Right atrium auricular region (tissue), 2 donors: Measurements from ENCODE around the gene OR8S1. TPM values are rescaled to one million over a fixed set of nuclear protein-coding genes. Genes with fewer than 3 reads are reported as not detected.
"Not testable (repeated sequence)": the region's sequence is repeated elsewhere in the genome, so short reads cannot be mapped to it uniquely, and the experiment has no call there.

Experiments
- DNase-seq: peaks from one replicate; pipeline ENCODE4 v3.0.0-alpha.2; 2019; ENCODE audit warnings: low spot score
- H3K27ac ChIP-seq, 2 donors: fragments of 200-600 bp; sonication (generic); 1 replicate in 1 of 2; 2 replicates in 1 of 2; pipeline ENCODE4 v1.5.1; 2016 to 2019
- H3K27me3 ChIP-seq, 2 donors: fragments of 200-600 bp; sonication (generic); one replicate each; pipeline versions ENCODE4 v1.5.1 to v1.6.0; 2017 to 2019
- H3K36me3 ChIP-seq: fragments of 200-600 bp; sonication (generic); one replicate; pipeline ENCODE4 v1.5.1; 2016
- H3K4me1 ChIP-seq, 2 donors: fragments of 200-600 bp; sonication (generic); one replicate each; pipeline versions ENCODE4 v1.5.1 to v1.6.0; 2017 to 2019
- H3K4me3 ChIP-seq, 2 donors: fragments of 200-600 bp; sonication (generic); 1 replicate in 1 of 2; 2 replicates in 1 of 2; pipeline ENCODE4 v1.5.1; 2017 to 2019; ENCODE audit warnings: mild to moderate bottlenecking in 1 of 2, moderate library complexity in 1 of 2
- H3K9me3 ChIP-seq, 2 donors: fragments of 200-600 bp; sonication (generic); one replicate each; pipeline ENCODE4 v1.5.1; 2019
- CTCF ChIP-seq, 2 donors: fragments of 200-600 bp; sonication (generic); IDR thresholded peaks; one replicate each; pipeline ENCODE4 v1.5.1; 2019; ENCODE audit warnings: antibody characterized with exemption in 2 of 2
- total RNA-seq, 2 donors: library from RNA; depleted of rRNA; stranded (reverse); fragments of >200 nt; gene quantifications; one replicate each; pipeline ENCODE4 v1.1.0, GENCODE V29; 2016

Gene OR8S1
- total RNA-seq = not detected

GRCh38 chr12:48525332-48525731 is at the start of gene OR8S1:
TSS of gene OR8S1 (plus strand) at chr12:48525632. CDS start at chr12:48525632, 0 bp downstream.
- no peak within 1 kb of the TSS for H3K27ac ChIP-seq
- no peak for TF ChIP-seq CTCF (IDR thresholded peaks at IDR 0.05)
- no peaks in the 10 kb centered on the region for H3K9me3 ChIP-seq
- DNase-seq = no peak
- no peaks in the 10 kb centered on the region for H3K27me3 ChIP-seq
- no peaks in the 10 kb centered on the region for H3K4me1 ChIP-seq
- no peak within 1 kb of the TSS for H3K4me3 ChIP-seq
- no peaks in the 10 kb centered on the region for H3K36me3 ChIP-seq

GRCh38 chr12:48482198-48482597 is 43.2 kb upstream of the OR8S1 start, which contains the start of gene C12orf54:
TSS of gene C12orf54 (plus strand) at chr12:48482498. CDS start at chr12:48483297, 799 bp downstream.
- no peak for TF ChIP-seq CTCF (IDR thresholded peaks at IDR 0.05)
- H3K27me3 ChIP-seq = no peaks in the 10 kb centered on the region
- no peaks in the 10 kb centered on the region for H3K9me3 ChIP-seq

GRCh38 chr12:48482930-48483329 is 42.5 kb upstream of the OR8S1 start:
- no peak overlapping the region for H3K4me3 ChIP-seq
- no peak for TF ChIP-seq CTCF (IDR thresholded peaks at IDR 0.05)
- H3K27ac ChIP-seq = no peak overlapping the region
- H3K4me1 ChIP-seq = no peaks in the 10 kb centered on the region
- H3K27me3 ChIP-seq = no peaks in the 10 kb centered on the region
- no peaks in the 10 kb centered on the region for H3K9me3 ChIP-seq
- DNase-seq = no peak
- H3K36me3 ChIP-seq = no peaks in the 10 kb centered on the region

More at GRCh38 chr12:48482198-48482597, 43.2 kb upstream of the OR8S1 start, which contains the start of gene C12orf54:
- H3K4me1 ChIP-seq = no peaks in the 10 kb centered on the region
- DNase-seq = no peak
- H3K27ac ChIP-seq = no peak within 1 kb of the TSS
- no peak within 1 kb of the TSS for H3K4me3 ChIP-seq
- no peaks in the 10 kb centered on the region for H3K36me3 ChIP-seq

GRCh38 chr12:48486261-48486660 is 39.2 kb upstream of the OR8S1 start:
- TF ChIP-seq CTCF (IDR thresholded peaks at IDR 0.05) = no peak
- Histone ChIP-seq H3K9me3 (no peaks in the 10 kb centered on the region), H3K4me3 (no peak overlapping the region), H3K4me1 (no peaks in the 10 kb centered on the region), H3K27ac (no peak overlapping the region), H3K36me3 (no peaks in the 10 kb centered on the region), H3K27me3 (no peaks in the 10 kb centered on the region)
- DNase-seq = no peak

GRCh38 chr12:48486679-48487078 is 38.8 kb upstream of the OR8S1 start:
- Histone ChIP-seq H3K27me3 (no peaks in the 10 kb centered on the region), H3K36me3 (no peaks in the 10 kb centered on the region), H3K9me3 (no peaks in the 10 kb centered on the region), H3K4me1 (no peaks in the 10 kb centered on the region), H3K4me3 (no peak overlapping the region), H3K27ac (no peak overlapping the region)
- DNase-seq = no peak
- TF ChIP-seq CTCF (IDR thresholded peaks at IDR 0.05) = no peak

GRCh38 chr12:48489012-48489411 is 36.4 kb upstream of the OR8S1 start:
- DNase-seq = no peak
- no peaks in the 10 kb centered on the region for H3K27me3 ChIP-seq
- no peaks in the 10 kb centered on the region for H3K9me3 ChIP-seq
- H3K4me3 ChIP-seq = no peak overlapping the region
- no peak overlapping the region for H3K27ac ChIP-seq
- TF ChIP-seq CTCF (IDR thresholded peaks at IDR 0.05) = no peak
- no peaks in the 10 kb centered on the region for H3K36me3 ChIP-seq
- no peaks in the 10 kb centered on the region for H3K4me1 ChIP-seq

GRCh38 chr12:48489456-48489855 is 36.0 kb upstream of the OR8S1 start:
- H3K36me3 ChIP-seq, H3K27me3 ChIP-seq, H3K4me3 ChIP-seq, H3K4me1 ChIP-seq, DNase-seq, H3K27ac ChIP-seq, H3K9me3 ChIP-seq: not testable (repeated sequence)

GRCh38 chr12:48500281-48500680 is 25.2 kb upstream of the OR8S1 start:
- H3K27me3 ChIP-seq, H3K9me3 ChIP-seq, DNase-seq, H3K27ac ChIP-seq, H3K4me3 ChIP-seq, H3K4me1 ChIP-seq, H3K36me3 ChIP-seq: not testable (repeated sequence)

GRCh38 chr12:48506836-48507235 is 18.6 kb upstream of the OR8S1 start:
- H3K9me3 ChIP-seq, H3K4me3 ChIP-seq, H3K27ac ChIP-seq, H3K4me1 ChIP-seq, DNase-seq, H3K36me3 ChIP-seq, H3K27me3 ChIP-seq: not testable (repeated sequence)
